PC-3 (cell line): ENCODE data around the gene GALNTL6.

Experiments
- EZH2 ChIP-seq: fragments of 300-600 bp; sonication (generic); IDR thresholded peaks from one replicate; pipeline ENCODE4 v1.6.1; 2017; ENCODE audit warnings: antibody characterized with exemption, mild to moderate bottlenecking, low read length; ENCODE audit not compliant: unreplicated experiment
- EZH2phosphoT487 ChIP-seq: fragments of 300-600 bp; sonication (generic); IDR thresholded peaks from 2 replicates; pipeline ENCODE4 v1.6.1; 2018; ENCODE audit warnings: mild to moderate bottlenecking, antibody characterized with exemption, low read length, borderline replicate concordance

- TF ChIP-seq EZH2 (no peak), EZH2phosphoT487 (no peak)
Measured at GRCh38 chr4:172751550-172751949, 938.3 kb downstream of the GALNTL6 start.
